Measurements from ENCODE around the gene JSRP1. TPM values are rescaled to one million over a fixed set of nuclear protein-coding genes. Genes with fewer than 3 reads are reported as not detected.

The JSRP1 gene
- polyA plus RNA-seq, 1 donor from 2014 or later, result 1.4 TPM

DNA sequence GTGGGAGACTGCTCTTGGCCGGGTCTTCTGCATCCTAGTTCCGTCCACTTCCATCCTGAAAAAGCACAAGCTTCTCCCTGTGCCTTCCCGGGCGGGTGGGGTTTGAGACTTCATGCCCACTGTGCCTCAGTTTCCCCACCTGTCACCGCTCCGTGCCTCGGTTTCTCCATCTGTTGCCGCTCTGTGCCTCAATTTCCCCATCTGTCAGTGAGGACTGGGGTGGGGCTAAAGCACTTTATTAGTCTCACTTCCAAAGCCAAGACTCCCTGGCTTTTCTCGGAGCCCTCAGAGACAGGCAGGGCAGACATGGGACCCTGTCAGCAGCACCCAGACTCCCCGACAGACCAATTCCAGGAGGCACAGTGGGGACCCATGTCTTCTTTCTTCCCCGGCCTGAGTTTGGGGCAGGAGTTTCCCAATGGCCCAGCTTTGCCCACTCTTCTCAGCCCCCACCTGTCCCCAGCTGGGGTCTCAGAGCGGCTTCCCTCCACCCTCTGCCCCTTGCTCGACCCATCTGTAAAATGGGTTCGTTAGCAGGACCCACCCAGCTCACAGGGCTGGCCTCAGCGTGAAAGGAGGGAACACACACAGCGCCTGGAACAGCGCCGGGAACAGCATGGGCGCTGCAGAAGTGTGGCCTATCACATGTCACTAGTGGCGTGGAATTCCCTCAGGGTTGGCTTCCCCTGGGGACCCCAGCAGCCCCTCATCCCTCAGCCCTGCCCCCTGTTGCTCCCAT is 30.4 kb upstream of the JSRP1 start:
- H2AFZ ChIP-seq (ENCODE audit: low read depth, low read length), result no peak overlapping the region
- H4K20me1 ChIP-seq (ENCODE audit: insufficient read depth), result no peaks in the 10 kb centered on the region
- no peaks in the 10 kb centered on the region for H3K79me2 ChIP-seq (replicated peaks; ENCODE audit: insufficient read depth, low read length)
- H3K4me3 ChIP-seq (ENCODE audit: low read length), result no peak overlapping the region
- H3K36me3 ChIP-seq (ENCODE audit: insufficient read depth, low read length), result no peaks in the 10 kb centered on the region
- H3K4me2 ChIP-seq (ENCODE audit: low read length), result no peak overlapping the region
- no peaks in the 10 kb centered on the region for H3K9me3 ChIP-seq (ENCODE audit: low read length)
- H3K9ac ChIP-seq (ENCODE audit: low read length), result no peak overlapping the region
- TF ChIP-seq, protein P1, sequence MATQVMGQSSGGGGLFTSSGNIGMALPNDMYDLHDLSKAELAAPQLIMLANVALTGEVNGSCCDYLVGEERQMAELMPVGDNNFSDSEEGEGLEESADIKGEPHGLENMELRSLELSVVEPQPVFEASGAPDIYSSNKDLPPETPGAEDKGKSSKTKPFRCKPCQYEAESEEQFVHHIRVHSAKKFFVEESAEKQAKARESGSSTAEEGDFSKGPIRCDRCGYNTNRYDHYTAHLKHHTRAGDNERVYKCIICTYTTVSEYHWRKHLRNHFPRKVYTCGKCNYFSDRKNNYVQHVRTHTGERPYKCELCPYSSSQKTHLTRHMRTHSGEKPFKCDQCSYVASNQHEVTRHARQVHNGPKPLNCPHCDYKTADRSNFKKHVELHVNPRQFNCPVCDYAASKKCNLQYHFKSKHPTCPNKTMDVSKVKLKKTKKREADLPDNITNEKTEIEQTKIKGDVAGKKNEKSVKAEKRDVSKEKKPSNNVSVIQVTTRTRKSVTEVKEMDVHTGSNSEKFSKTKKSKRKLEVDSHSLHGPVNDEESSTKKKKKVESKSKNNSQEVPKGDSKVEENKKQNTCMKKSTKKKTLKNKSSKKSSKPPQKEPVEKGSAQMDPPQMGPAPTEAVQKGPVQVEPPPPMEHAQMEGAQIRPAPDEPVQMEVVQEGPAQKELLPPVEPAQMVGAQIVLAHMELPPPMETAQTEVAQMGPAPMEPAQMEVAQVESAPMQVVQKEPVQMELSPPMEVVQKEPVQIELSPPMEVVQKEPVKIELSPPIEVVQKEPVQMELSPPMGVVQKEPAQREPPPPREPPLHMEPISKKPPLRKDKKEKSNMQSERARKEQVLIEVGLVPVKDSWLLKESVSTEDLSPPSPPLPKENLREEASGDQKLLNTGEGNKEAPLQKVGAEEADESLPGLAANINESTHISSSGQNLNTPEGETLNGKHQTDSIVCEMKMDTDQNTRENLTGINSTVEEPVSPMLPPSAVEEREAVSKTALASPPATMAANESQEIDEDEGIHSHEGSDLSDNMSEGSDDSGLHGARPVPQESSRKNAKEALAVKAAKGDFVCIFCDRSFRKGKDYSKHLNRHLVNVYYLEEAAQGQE (IDR thresholded peaks at IDR 0.05; ENCODE audit: borderline replicate concordance), result no peak
- TF ChIP-seq EZH2 (IDR thresholded peaks at IDR 0.05; ENCODE audit: borderline replicate concordance, insufficient read depth, low read length, poor library complexity, severe bottlenecking) (no peak), TAF1 (IDR thresholded peaks at IDR 0.05; ENCODE audit: low read depth) (no peak), MXI1 (conservative IDR thresholded peaks at IDR 0.05; ENCODE audit: poor library complexity, severe bottlenecking) (no peak), POLR2AphosphoS5 (IDR thresholded peaks at IDR 0.05) (no peak), RAD21 (conservative IDR thresholded peaks at IDR 0.05) (no peak), SMC3 (conservative IDR thresholded peaks at IDR 0.05; ENCODE audit: poor library complexity) (no peak), EP300 (conservative IDR thresholded peaks at IDR 0.05; ENCODE audit: poor library complexity, severe bottlenecking) (no peak)
- TF ChIP-seq, protein P2, sequence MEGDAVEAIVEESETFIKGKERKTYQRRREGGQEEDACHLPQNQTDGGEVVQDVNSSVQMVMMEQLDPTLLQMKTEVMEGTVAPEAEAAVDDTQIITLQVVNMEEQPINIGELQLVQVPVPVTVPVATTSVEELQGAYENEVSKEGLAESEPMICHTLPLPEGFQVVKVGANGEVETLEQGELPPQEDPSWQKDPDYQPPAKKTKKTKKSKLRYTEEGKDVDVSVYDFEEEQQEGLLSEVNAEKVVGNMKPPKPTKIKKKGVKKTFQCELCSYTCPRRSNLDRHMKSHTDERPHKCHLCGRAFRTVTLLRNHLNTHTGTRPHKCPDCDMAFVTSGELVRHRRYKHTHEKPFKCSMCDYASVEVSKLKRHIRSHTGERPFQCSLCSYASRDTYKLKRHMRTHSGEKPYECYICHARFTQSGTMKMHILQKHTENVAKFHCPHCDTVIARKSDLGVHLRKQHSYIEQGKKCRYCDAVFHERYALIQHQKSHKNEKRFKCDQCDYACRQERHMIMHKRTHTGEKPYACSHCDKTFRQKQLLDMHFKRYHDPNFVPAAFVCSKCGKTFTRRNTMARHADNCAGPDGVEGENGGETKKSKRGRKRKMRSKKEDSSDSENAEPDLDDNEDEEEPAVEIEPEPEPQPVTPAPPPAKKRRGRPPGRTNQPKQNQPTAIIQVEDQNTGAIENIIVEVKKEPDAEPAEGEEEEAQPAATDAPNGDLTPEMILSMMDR (IDR thresholded peaks at IDR 0.05; ENCODE audit: poor library complexity, severe bottlenecking), result no peak
- peaks cover 62% of the 10 kb centered on the region for H3K27me3 ChIP-seq (ENCODE audit: insufficient read depth, low read depth, low read length)
- no peaks in the 10 kb centered on the region for H3F3A ChIP-seq (ENCODE audit: insufficient read depth, low read length, poor library complexity, severe bottlenecking)
- no peak overlapping the region for H3K27ac ChIP-seq (ENCODE audit: low read length)
- H3K9me2 ChIP-seq (ENCODE audit: insufficient read depth, low read length), result no peaks in the 10 kb centered on the region

- Histone ChIP-seq H3K4me2 (ENCODE audit: low read length) (no peak overlapping the region), H3K9me3 (ENCODE audit: low read length) (no peaks in the 10 kb centered on the region), H3F3A (ENCODE audit: insufficient read depth, low read length, poor library complexity, severe bottlenecking) (no peaks in the 10 kb centered on the region), H3K27me3 (ENCODE audit: insufficient read depth, low read depth, low read length) (peaks cover 36% of the 10 kb centered on the region), H3K79me2 (replicated peaks; ENCODE audit: insufficient read depth, low read length) (no peaks in the 10 kb centered on the region), H3K4me3 (ENCODE audit: low read length) (no peak overlapping the region), H3K27ac (ENCODE audit: low read length) (no peak overlapping the region), H2AFZ (ENCODE audit: low read depth, low read length) (no peak overlapping the region), H4K20me1 (ENCODE audit: insufficient read depth) (no peaks in the 10 kb centered on the region), H3K9me2 (ENCODE audit: insufficient read depth, low read length) (no peaks in the 10 kb centered on the region), H3K36me3 (ENCODE audit: insufficient read depth, low read length) (no peaks in the 10 kb centered on the region), H3K9ac (ENCODE audit: low read length) (no peak overlapping the region)
- TF ChIP-seq, protein P1 (IDR thresholded peaks at IDR 0.05; ENCODE audit: borderline replicate concordance), result no peak
- TF ChIP-seq, protein P2 (IDR thresholded peaks at IDR 0.05; ENCODE audit: poor library complexity, severe bottlenecking), result no peak
- TF ChIP-seq POLR2AphosphoS5 (IDR thresholded peaks at IDR 0.05) (no peak), EP300 (conservative IDR thresholded peaks at IDR 0.05; ENCODE audit: poor library complexity, severe bottlenecking) (no peak), EZH2 (IDR thresholded peaks at IDR 0.05; ENCODE audit: borderline replicate concordance, insufficient read depth, low read length, poor library complexity, severe bottlenecking) (no peak), MXI1 (conservative IDR thresholded peaks at IDR 0.05; ENCODE audit: poor library complexity, severe bottlenecking) (no peak), TAF1 (IDR thresholded peaks at IDR 0.05; ENCODE audit: low read depth) (no peak), SMC3 (conservative IDR thresholded peaks at IDR 0.05; ENCODE audit: poor library complexity) (no peak), RAD21 (conservative IDR thresholded peaks at IDR 0.05) (no peak)
Measured at GRCh38 chr19:2283835-2284507, 27.8 kb upstream of the JSRP1 start.

All from neural cell (in vitro differentiated cells).